Right lung (tissue), 5 donors: Measurements from ENCODE around the gene SPOUT1. TPM values are rescaled to one million over a fixed set of nuclear protein-coding genes. Genes with fewer than 3 reads are reported as not detected.

Source experiments
- DNase-seq, 2 donors: peaks; one replicate each; pipeline ENCODE4 v3.0.0-alpha.2; 2013
- polyA plus RNA-seq, 5 donors: library from polyadenylated mRNA; unstranded; fragments of 120-200 nt; gene quantifications; one replicate each; pipeline versions ENCODE4 v1.2.1 to v1.2.3, GENCODE V29; 2013; ENCODE audit warnings: inconsistent platforms in 1 of 5, low replicate concordance in 1 of 5; ENCODE audit not compliant: insufficient read length in 5 of 5, insufficient read depth in 1 of 5

Gene SPOUT1
- polyA plus RNA-seq, 5 donors = 23.3 to 48.0 (median 33.9) TPM

DNA sequence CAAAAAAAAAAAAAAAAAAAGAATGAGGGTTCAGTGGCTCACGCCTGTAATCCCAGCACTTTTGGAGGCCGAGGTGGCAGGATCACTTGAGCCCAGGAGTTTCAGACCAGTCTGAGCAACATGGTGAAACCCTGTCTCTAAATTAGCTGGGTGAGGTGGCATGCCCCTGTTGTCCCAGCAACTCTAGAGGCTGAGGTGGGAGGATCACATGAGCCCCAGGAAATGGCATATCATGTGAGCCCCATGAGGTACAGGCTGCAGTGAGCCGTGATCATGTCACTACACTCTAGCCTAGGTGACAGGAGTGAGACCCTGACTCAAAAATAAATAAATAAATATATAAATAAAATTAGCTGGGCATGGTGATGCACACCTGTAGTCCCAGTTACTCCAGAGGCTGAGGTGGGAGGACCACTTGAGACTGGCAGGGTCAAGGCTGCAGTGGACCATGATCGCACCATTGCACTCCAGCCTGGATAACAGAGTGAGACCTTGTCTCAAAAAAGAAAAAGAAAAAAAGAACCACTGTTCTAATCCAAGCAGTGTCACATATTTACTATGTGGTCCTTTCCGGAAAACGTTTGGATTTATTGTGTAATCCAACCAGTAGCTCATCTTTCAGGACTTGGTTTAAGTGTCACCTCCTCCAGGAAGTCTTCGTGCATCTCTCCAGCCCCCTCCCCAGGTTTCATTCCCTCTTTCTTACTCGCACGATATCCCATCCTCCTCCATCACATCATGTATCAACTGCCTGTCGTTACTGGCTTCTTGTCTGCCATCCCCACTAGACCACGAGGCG lies 12.3 kb upstream of the SPOUT1 start:
- DNase-seq = no peak

DNA sequence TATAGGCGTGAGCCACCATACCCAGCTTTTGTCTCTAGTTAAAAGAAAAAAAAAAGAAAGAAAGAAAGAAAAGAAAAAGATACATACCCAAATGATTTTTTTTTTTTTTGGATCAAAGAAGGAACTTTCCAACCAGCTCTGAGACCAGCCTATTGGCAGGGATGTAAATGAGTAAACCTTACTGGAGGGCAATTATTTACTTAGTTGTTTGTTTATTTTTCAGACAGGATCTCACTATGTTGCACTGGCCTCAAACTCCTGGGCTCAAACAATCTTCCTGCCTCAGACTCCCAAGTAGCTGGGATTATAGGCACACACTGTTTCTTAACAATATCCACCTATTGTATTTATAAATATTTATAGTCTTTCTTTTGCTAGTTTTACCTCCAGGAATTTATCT lies 10.9 kb upstream of the SPOUT1 start:
- DNase-seq = no peak

GRCh38 chr9:128838338-128838737 lies 8.7 kb upstream of the SPOUT1 start:
- no peak for DNase-seq

DNA sequence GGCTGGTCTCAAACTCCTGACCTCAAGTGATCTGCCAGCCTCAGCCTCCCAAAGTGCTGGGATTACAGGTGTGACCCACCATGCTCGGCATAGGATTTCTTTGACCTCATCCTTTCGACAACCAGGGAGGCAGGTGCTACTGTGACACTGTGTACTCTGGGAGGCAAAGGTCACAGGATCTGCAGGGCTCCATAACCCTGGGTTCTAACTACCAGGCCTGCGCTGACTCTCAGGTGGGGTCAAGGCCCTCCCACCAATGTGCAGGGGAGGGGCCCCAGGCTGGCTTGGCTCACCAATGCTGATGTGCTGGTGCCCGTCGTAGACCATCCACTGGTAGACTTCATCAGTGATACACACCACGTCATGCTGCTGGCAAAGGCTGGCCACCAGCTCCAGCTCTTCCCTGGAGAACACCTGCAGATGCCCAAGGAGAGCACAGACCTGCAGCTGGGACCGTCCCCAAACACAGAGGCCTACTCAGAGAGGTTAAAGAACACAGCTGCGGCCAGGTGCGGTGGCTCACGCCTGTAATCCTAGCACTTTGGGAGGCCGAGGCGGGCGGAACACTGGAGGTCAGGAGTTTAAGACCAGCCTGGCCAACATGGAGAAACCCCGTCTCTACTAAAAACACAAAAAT lies 7.0 kb upstream of the SPOUT1 start:
- no peak for DNase-seq

GRCh38 chr9:128835246-128836210 lies 5.9 kb upstream of the SPOUT1 start:
- DNase-seq = no peak

DNA sequence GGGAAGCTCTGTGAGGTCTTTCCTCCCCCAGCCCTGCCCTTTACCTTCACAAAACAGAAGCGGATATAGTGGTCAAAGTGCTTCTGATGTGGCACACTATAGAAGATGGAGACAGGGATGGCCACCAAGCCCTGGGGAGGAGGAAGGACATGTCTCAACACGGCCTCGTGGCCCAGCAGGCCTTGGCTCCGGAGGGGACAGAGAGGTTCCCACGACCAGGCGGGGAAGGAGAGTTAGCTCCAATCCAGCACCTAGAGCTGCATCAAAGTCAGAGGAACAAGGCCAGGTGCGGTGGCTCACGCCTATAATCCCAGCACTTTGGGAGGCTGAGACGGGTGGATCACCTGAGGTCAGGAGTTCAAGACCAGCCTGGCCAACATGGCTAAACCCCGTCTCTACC lies 4.1 kb upstream of the SPOUT1 start:
- no peak for DNase-seq

DNA sequence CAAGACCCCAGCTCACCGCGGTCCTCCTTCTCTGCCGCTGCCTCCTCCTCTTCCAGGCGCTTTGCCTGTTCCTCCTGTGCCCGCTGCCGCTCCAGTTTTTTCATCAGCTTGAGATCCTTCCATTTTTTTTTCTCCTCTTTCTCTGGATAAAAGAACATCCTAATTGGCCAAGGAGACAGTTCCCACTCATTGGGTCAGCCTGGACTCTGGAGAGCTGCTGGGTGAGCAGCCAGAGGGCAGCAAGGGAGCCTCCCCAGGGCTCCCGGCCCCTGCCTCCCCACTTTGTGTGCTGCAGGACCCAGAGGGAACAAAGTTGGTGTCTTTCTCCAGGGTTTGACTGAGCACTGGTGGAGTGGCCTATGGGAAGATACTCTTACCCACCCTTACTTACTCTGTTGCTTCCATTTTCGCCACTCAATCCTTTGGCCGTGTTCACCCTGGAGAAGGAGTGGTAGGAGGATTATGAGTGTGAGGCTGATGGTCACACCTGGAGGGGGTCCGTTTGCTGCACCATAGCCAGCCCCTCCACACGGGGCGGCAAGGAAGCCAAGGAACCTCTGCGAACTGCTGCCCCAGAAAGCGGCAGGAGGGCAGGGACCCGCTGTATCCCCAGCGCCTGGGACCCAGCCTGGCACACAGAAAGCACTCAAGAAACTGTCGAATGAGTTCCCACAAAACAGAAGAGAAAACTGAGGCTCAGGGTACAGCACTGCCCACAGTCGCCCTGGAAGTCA lies 708 bp downstream of the SPOUT1 start:
- DNase-seq = no peak

DNA sequence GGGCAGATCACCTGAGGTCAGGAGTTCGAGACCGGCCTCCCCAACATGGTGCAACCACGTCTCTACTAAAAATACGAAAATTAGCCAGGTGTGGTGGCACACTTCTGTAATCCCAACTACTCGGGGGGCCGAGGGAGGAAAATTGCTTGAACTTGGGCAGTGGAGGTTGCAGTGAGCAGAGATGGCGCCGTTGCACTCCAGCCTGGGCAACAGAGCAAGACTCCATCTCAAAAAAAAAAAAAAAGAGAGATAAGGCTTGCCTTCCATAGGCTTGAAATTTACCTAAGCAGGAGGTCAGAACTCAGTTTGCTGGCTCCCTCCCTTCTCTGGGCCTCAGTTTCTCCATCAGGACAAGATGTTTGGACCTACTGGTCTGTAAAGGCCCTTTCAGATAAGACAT lies 1.3 kb downstream of the SPOUT1 start:
- DNase-seq = no peak

DNA sequence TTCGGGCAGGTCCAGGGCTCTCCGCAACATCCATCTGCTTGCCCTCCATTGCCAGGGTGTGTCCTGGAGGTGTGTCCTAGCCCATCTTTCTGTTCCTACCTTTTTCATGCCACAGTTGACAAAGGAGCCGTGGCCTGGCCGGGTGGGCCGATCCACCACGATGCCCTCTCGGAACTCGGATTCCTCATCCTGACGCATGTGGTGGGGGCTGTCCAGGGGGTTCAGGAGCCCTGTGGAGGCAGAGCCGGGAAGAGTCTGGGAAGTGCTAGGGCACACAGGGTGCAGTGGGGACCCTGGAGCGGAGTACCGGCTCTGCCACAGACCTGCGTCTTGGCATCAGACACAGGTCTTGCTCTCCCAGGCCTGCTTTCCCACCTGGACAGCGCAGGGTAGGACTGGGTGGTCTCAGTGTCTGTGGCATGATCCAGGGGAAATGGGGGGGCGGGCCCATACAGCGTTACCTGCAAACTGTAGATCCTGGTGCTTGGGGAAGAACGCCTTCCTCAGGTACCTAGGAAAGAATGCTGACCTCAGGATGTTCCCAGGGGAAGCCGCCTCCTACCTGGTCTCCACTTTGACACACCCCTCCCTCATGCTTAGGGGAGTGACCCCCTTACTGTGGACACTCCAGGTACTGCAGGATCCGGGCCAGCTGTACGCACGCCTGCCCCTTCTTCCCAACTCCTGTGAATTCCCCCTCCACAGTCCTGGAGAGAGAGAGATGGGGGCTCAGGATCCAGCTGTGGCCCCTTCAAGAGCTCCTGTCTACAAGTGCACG lies 3.5 kb downstream of the SPOUT1 start:
- no peak for DNase-seq

DNA sequence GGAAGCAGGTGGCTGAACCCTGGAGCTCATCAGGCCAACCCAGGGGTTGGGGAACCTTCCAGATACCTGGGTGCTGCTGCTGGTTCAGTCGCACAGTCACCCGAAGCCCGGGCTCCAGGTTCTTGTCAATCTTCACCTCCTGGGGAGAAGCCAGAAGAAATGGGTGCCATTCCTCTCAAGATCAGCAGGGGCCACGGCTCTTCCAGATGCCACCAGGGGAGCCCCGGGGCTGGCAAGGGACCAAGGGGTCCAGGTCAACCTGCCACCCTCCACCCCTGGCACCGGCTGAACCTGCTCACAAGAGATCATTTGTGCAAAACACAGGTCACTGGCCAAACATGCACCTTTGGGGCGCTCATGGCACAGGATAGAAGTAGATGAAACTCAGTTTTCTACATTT lies 4.7 kb downstream of the SPOUT1 start:
- no peak for DNase-seq

DNA sequence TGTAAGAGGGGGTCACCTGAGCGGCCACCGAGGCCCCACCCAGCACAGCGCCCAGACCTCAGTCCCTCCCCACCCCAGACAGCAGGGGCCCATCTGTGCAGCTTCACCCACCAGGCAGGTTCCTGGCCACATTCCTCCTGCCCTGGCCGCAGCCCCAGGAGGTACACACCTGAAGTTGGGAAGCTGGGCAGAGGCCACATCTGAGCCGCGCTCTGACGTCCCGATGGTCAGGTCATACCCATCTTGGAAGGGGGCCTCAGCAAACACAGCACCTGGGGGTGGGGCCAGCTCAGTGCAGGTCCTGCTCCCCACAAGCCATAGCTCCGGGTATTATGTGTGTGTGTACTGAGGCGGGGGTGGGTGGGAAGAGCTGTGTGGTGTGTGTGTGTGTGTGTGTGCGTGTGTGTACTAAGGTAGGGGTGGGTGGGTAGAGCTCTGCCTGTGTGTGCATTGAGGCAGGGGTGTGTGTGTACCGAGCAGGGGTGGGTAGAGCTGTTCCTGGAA lies 5.6 kb downstream of the SPOUT1 start:
- DNase-seq = no peak

DNA sequence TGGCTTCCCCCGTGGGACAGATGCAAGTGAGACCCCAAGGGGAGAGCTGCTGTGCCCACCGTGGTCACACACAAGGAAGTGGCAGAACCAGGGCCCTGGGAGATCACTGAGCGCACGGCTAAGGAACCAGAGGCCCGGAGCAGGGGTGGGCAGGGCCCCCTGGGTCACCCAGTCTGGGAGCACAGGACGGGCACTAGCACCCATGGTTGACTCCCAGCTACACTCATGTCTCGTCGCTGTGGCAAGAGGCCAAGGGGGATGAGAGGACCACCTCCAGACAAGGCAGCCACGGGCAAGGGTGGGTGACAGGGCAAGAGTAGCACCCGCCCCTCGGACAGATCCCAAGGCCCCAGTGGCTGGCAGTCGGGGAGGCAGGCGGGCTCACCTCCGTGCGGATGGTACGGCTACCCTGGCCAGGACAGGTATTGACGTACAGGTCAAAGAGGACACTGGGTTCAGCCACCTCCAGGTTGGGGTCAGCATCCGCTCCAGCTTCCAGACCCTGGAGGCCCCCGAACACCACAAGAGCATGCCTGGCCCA lies 6.2 kb downstream of the SPOUT1 start:
- no peak for DNase-seq

GRCh38 chr9:128822407-128823042 lies 7.1 kb downstream of the SPOUT1 start:
- DNase-seq = no peak

DNA sequence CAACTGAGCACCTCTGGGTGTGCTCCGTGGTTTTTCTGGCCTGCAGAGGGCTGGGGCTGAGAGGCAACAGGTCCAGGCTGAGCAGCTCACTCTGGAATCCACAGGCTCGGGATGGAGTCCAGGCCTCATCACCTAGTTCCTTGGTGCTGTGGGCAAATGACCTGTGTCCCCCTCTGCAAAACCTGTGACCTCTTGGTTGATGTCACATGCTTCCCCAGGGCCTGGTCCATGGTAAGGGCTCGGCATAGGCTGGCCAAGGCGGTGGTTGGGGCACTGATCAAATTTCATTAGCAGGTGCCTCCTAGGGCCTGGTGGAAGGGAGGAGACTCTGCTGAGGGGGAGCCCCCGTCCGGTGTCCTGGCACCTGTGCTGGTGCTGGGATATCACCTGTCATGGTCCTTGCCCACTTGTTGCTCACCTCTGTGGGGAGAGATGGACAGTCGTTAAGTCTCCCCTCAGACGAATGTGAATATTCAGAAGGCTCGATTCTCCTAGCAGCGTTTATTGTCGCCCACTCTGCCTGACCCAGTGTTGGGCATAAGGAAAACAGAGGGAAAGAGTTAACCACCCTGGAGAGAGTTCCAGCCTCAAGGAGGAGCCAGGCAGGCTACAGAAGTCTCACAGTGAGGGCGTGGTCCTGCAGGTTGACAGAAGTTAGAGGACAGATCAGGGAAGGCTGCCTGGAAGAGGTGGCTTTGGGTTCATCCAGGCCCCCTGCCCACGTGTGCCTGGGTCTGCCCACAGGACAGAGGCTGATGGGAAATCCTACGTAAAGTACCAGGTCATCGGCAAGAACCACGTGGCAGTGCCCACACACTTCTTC lies 7.8 kb downstream of the SPOUT1 start:
- DNase-seq = no peak

- no peak for DNase-seq
Observed at GRCh38 chr9:128820665-128821583, 8.7 kb downstream of the SPOUT1 start.

DNA sequence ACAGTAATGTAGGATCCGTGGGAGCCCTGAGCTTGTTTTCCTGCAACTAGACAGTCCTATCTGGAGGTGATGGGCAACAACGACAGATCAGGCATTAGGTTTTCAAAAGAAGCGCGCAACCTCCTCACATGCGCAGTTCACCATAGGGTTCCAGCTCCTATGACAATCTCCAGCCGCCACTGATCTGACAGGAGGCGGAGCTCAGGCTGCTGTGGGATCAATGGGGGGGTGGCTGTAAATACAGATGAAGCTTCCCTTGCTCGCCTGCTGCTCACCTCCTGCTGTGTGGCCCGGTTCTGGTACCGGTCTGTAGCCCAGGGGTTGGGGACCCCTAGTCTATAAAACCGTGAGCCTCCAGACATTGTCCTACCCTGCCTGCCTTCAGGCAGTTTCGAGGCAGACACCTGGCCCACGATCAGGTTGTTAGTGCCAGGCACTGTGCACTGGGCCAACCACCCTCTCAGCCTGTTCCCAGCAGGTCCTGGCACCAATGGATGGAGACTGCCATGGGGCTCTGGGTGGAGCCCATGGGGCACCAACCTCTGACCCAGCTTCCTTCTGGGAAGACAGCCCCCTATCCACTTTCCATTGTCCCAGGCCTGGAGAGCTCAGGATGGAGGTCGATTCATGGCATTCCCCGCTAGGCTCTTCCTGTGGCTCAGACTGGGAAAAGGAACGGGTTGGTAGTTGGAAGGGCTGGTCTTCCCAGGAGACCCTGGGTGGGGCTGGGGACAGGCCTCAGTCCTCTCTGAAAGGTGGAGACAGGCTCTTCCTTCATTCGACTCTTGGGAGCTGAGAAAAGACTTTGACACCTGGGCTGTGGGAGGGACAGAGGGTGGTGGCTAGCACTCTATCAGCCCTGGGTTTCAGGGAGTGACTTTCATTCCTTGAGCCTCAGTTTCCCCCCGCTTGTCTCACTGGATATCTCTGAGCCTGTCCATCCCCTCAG lies 9.6 kb downstream of the SPOUT1 start:
- DNase-seq = no peak
